Measurements from ENCODE around the gene HCRT. TPM values are rescaled to one million over a fixed set of nuclear protein-coding genes. Genes with fewer than 3 reads are reported as not detected.
A peak's percentile ranks its signal among the peaks of the same experiment; 100 is the strongest.
"Not testable (repeated sequence)": the region's sequence is repeated elsewhere in the genome, so short reads cannot be mapped to it uniquely, and the experiment has no call there.

The HCRT gene
- total RNA-seq, 1 donor from 2014 or later, result not detected

- Histone ChIP-seq H2AFZ (replicated peaks) (no peak overlapping the region), H4K20me1 (ENCODE audit: low read depth) (peaks cover 45% of the 10 kb centered on the region), H3K27me3 (no peaks in the 10 kb centered on the region), H3K4me3 (no peak overlapping the region), H3F3A (ENCODE audit: low read depth) (peaks cover 6% of the 10 kb centered on the region), H3K9me3 (ENCODE audit: low read depth) (no peaks in the 10 kb centered on the region), H3K9ac (no peak overlapping the region), H3K36me3 (no peaks in the 10 kb centered on the region), H3K27ac (no peak overlapping the region), H3K79me2 (ENCODE audit: low read depth) (peaks cover 68% of the 10 kb centered on the region), H3K4me2 (no peak overlapping the region), H3K4me1 (peaks cover 10% of the 10 kb centered on the region)
- H3K36me3 Mint-ChIP-seq, result peaks cover 6% of the 10 kb centered on the region
- DNase-seq (ENCODE audit: low spot score), result no peak
- TF ChIP-seq EZH2phosphoT487 (IDR thresholded peaks at IDR 0.05) (no peak), CTCF (IDR thresholded peaks at IDR 0.05) (no peak), EZH2 (IDR thresholded peaks at IDR 0.05) (no peak)
- H3K27ac Mint-ChIP-seq, result no peak overlapping the region
- H3K4me3 Mint-ChIP-seq, result no peak overlapping the region
- peaks cover 2% of the 10 kb centered on the region for H3K27me3 Mint-ChIP-seq (ENCODE audit: insufficient read depth, low read depth)
- H3K4me1 Mint-ChIP-seq, result peaks cover 17% of the 10 kb centered on the region
- no peaks in the 10 kb centered on the region for H3K9me3 Mint-ChIP-seq
Observed at GRCh38 chr17:42146911-42147607, 38.2 kb downstream of the HCRT start.

GRCh38 chr17:42143138-42143537 lies 42.1 kb downstream of the HCRT start:
- not testable (repeated sequence) for H3K9me3 ChIP-seq (ENCODE audit: low read depth); H3K4me1 Mint-ChIP-seq; H3K27me3 ChIP-seq; H2AFZ ChIP-seq (replicated peaks); H3F3A ChIP-seq (ENCODE audit: low read depth); H3K9ac ChIP-seq; H3K27ac ChIP-seq; H3K4me2 ChIP-seq; DNase-seq (ENCODE audit: low spot score); H3K27ac Mint-ChIP-seq; H3K27me3 Mint-ChIP-seq (ENCODE audit: insufficient read depth, low read depth); H3K9me3 Mint-ChIP-seq; H3K36me3 Mint-ChIP-seq; H3K4me3 ChIP-seq; H3K4me3 Mint-ChIP-seq; H3K36me3 ChIP-seq
- peaks cover 11% of the 10 kb centered on the region for H3K4me1 ChIP-seq
- H4K20me1 ChIP-seq (ENCODE audit: low read depth), result peaks cover 60% of the 10 kb centered on the region
- H3K79me2 ChIP-seq (ENCODE audit: low read depth), result peaks cover 64% of the 10 kb centered on the region

GRCh38 chr17:42142371-42142896 lies 42.8 kb downstream of the HCRT start:
- H3K4me1 Mint-ChIP-seq, result peaks cover 8% of the 10 kb centered on the region
- no peaks in the 10 kb centered on the region for H3K36me3 ChIP-seq
- no peak overlapping the region for H3K4me3 ChIP-seq
- no peak for TF ChIP-seq EZH2 (IDR thresholded peaks at IDR 0.05)
- no peak for TF ChIP-seq EZH2phosphoT487 (IDR thresholded peaks at IDR 0.05)
- TF ChIP-seq CTCF (IDR thresholded peaks at IDR 0.05), result no peak
- no peak overlapping the region for H2AFZ ChIP-seq (replicated peaks)
- H4K20me1 ChIP-seq (ENCODE audit: low read depth), result peaks cover 62% of the 10 kb centered on the region
- peaks cover 70% of the 10 kb centered on the region for H3K79me2 ChIP-seq (ENCODE audit: low read depth)
- peak overlapping the region; percentile 81 for H3K27ac ChIP-seq
- peaks cover 3% of the 10 kb centered on the region for H3K36me3 Mint-ChIP-seq
- no peak overlapping the region for H3K9ac ChIP-seq
- no peaks in the 10 kb centered on the region for H3K27me3 ChIP-seq
- peaks cover 7% of the 10 kb centered on the region for H3F3A ChIP-seq (ENCODE audit: low read depth)
- H3K27me3 Mint-ChIP-seq (ENCODE audit: insufficient read depth, low read depth), result peaks cover 4% of the 10 kb centered on the region
- H3K9me3 ChIP-seq (ENCODE audit: low read depth), result no peaks in the 10 kb centered on the region
- H3K9me3 Mint-ChIP-seq, result no peaks in the 10 kb centered on the region
- peak overlapping the region; percentile 25 for H3K4me3 Mint-ChIP-seq
- H3K4me1 ChIP-seq, result peaks cover 11% of the 10 kb centered on the region
- H3K4me2 ChIP-seq, result peak overlapping the region; percentile 30
- DNase-seq (ENCODE audit: low spot score), result peak; percentile 48
- peak overlapping the region; percentile 43 for H3K27ac Mint-ChIP-seq

GRCh38 chr17:42141382-42141781 lies 43.9 kb downstream of the HCRT start:
- Histone ChIP-seq H3F3A (ENCODE audit: low read depth) (peaks cover 7% of the 10 kb centered on the region), H3K79me2 (ENCODE audit: low read depth) (peaks cover 76% of the 10 kb centered on the region), H3K27me3 (no peaks in the 10 kb centered on the region), H3K36me3 (no peaks in the 10 kb centered on the region), H3K9ac (no peak overlapping the region), H3K4me3 (no peak overlapping the region), H3K4me1 (peaks cover 11% of the 10 kb centered on the region), H4K20me1 (ENCODE audit: low read depth) (peaks cover 68% of the 10 kb centered on the region), H3K9me3 (ENCODE audit: low read depth) (no peaks in the 10 kb centered on the region), H3K27ac (no peak overlapping the region), H3K4me2 (no peak overlapping the region), H2AFZ (replicated peaks) (no peak overlapping the region)
- TF ChIP-seq CTCF (IDR thresholded peaks at IDR 0.05) (no peak), EZH2phosphoT487 (IDR thresholded peaks at IDR 0.05) (no peak), EZH2 (IDR thresholded peaks at IDR 0.05) (no peak)
- Mint-ChIP-seq H3K4me1 (peaks cover 8% of the 10 kb centered on the region), H3K27me3 (ENCODE audit: insufficient read depth, low read depth) (peaks cover 2% of the 10 kb centered on the region), H3K9me3 (no peaks in the 10 kb centered on the region), H3K4me3 (no peak overlapping the region), H3K27ac (no peak overlapping the region), H3K36me3 (peaks cover 3% of the 10 kb centered on the region)
- DNase-seq (ENCODE audit: low spot score), result no peak

- H3K9me3 ChIP-seq (ENCODE audit: low read depth); DNase-seq (ENCODE audit: low spot score); H3K9me3 Mint-ChIP-seq; H3K4me1 Mint-ChIP-seq; H3K4me2 ChIP-seq; H2AFZ ChIP-seq (replicated peaks); H3K4me3 ChIP-seq; H3K27ac ChIP-seq; H3K36me3 ChIP-seq; H3K9ac ChIP-seq; H3K27me3 ChIP-seq; H3K27ac Mint-ChIP-seq; H3K27me3 Mint-ChIP-seq (ENCODE audit: insufficient read depth, low read depth); H3F3A ChIP-seq (ENCODE audit: low read depth); H3K36me3 Mint-ChIP-seq; H3K4me3 Mint-ChIP-seq: not testable (repeated sequence)
- Histone ChIP-seq H3K79me2 (ENCODE audit: low read depth) (peaks cover 81% of the 10 kb centered on the region), H3K4me1 (peaks cover 11% of the 10 kb centered on the region), H4K20me1 (ENCODE audit: low read depth) (peaks cover 75% of the 10 kb centered on the region)
Observed at GRCh38 chr17:42140690-42141089, 44.6 kb downstream of the HCRT start.

Measured in neural progenitor cell (in vitro differentiated cells).